Stomach (tissue), 4 donors: Measurements from ENCODE around the gene BTBD9.

Experiments used
- CTCF ChIP-seq, 7 experiments: fragments of 450-650 bp in 4 of 7; fragments of 200-600 bp in 3 of 7; sonication (generic) in 3 of 7; IDR thresholded peaks; one replicate each; pipeline ENCODE4 v1.5.1; 2016 to 2019; ENCODE audit warnings: antibody characterized with exemption in 7 of 7, control low read depth in 2 of 7, mild to moderate bottlenecking in 1 of 7
- POLR2A ChIP-seq, 4 donors: fragments of 450-650 bp; IDR thresholded peaks; one replicate each; pipeline ENCODE4 v1.6.1; 2016; ENCODE audit warnings: antibody characterized with exemption in 4 of 4, control low read depth in 2 of 4, mild to moderate bottlenecking in 1 of 4, moderate library complexity in 1 of 4

GRCh38 chr6:38337819-38338465 is 301.8 kb downstream of the BTBD9 start:
- TF ChIP-seq POLR2A (IDR thresholded peaks at IDR 0.05), result no peak
- no peak for TF ChIP-seq CTCF (IDR thresholded peaks at IDR 0.05)
